Astrocyte (in vitro differentiated cells and primary cell): ENCODE measurements around the gene MAP3K20. TPM values are rescaled to one million over a fixed set of nuclear protein-coding genes. Genes with fewer than 3 reads are reported as not detected.

Experiments used
- DNase-seq: peaks from one replicate; pipeline ENCODE4 v3.0.0-alpha.2; 2010; ENCODE audit warnings: low read depth
- FAIRE-seq: peaks from 2 replicates; lab custom pipeline; 2011; peaks lifted over from hg19 to GRCh38; lab: Jason Lieb, UNC
- H2AFZ ChIP-seq: 2 replicates; pipeline ENCODE4 v1.6.0; 2012; ENCODE audit warnings: low read depth, low read length, inconsistent platforms
- H3K27ac ChIP-seq: 2 replicates; pipeline ENCODE4 v1.5.1; 2011; ENCODE audit warnings: low read depth, low read length, inconsistent platforms
- H3K27me3 ChIP-seq: 2 replicates; pipeline ENCODE4 v1.6.0; 2011; ENCODE audit warnings: low read length, inconsistent platforms; ENCODE audit not compliant: insufficient read depth
- H3K36me3 ChIP-seq: 2 replicates; pipeline ENCODE4 v1.5.1; 2011; ENCODE audit warnings: low read length, inconsistent platforms; ENCODE audit not compliant: insufficient read depth
- H3K4me1 ChIP-seq: 2 replicates; pipeline ENCODE4 v1.5.1; 2011; ENCODE audit warnings: low read length, inconsistent platforms; ENCODE audit not compliant: insufficient read depth
- H3K4me2 ChIP-seq: 2 replicates; pipeline ENCODE4 v1.6.0; 2012; ENCODE audit warnings: low read length, inconsistent platforms
- H3K4me3 ChIP-seq: 2 replicates; pipeline ENCODE4 v1.5.1; 2011; ENCODE audit warnings: low read depth, mild to moderate bottlenecking, low read length, inconsistent platforms; ENCODE audit not compliant: insufficient read depth
- H3K79me2 ChIP-seq: 2 replicates; pipeline ENCODE4 v1.6.0; 2012; ENCODE audit warnings: mild to moderate bottlenecking, low read length, inconsistent platforms; ENCODE audit not compliant: insufficient read depth
- H3K9ac ChIP-seq: 2 replicates; pipeline ENCODE4 v1.6.0; 2012; ENCODE audit warnings: mild to moderate bottlenecking, low read length, inconsistent platforms
- H3K9me3 ChIP-seq: 2 replicates; pipeline ENCODE4 v1.5.1; 2012; ENCODE audit warnings: low read depth, mild to moderate bottlenecking, low read length, inconsistent platforms; ENCODE audit not compliant: insufficient read depth
- H4K20me1 ChIP-seq: 2 replicates; pipeline ENCODE4 v1.6.0; 2012; ENCODE audit warnings: low read length, inconsistent platforms; ENCODE audit not compliant: insufficient read depth
- H3K27ac Mint-ChIP-seq: one replicate; pipeline ENCODE4 v1.8.0; 2021; ENCODE audit warnings: mild to moderate bottlenecking, mixed read lengths; ENCODE audit not compliant: unreplicated experiment
- H3K27me3 Mint-ChIP-seq: one replicate; pipeline ENCODE4 v1.8.0; 2021; ENCODE audit warnings: low read depth, mixed read lengths; ENCODE audit not compliant: unreplicated experiment
- H3K36me3 Mint-ChIP-seq: one replicate; pipeline ENCODE4 v1.8.0; 2021; ENCODE audit warnings: low read depth, mixed read lengths; ENCODE audit not compliant: unreplicated experiment
- H3K4me1 Mint-ChIP-seq: one replicate; pipeline ENCODE4 v1.8.0; 2021; ENCODE audit warnings: low read depth, mixed read lengths; ENCODE audit not compliant: unreplicated experiment
- H3K4me3 Mint-ChIP-seq: one replicate; pipeline ENCODE4 v1.8.0; 2021; ENCODE audit warnings: mild to moderate bottlenecking, moderate library complexity, mixed read lengths; ENCODE audit not compliant: unreplicated experiment
- H3K9me3 Mint-ChIP-seq: one replicate; pipeline ENCODE4 v1.8.0; 2021; ENCODE audit warnings: mild to moderate bottlenecking, mixed read lengths; ENCODE audit not compliant: unreplicated experiment
- EZH2 ChIP-seq: IDR thresholded peaks from 2 replicates; pipeline ENCODE4 v1.6.1; 2012; ENCODE audit warnings: mild to moderate bottlenecking, low read length, inconsistent platforms; ENCODE audit not compliant: insufficient read depth
- total RNA-seq: library from RNA; stranded (reverse); gene quantifications from 2 replicates; pipeline ENCODE4 v1.2.1, GENCODE V29; 2021
- TF ChIP-seq, protein P1 (sequence below): IDR thresholded peaks from 2 replicates; pipeline ENCODE4 v1.5.1; 2011; ENCODE audit warnings: low read depth, mild to moderate bottlenecking, inconsistent platforms, low read length, moderate library complexity; ENCODE audit not compliant: insufficient read depth

The MAP3K20 gene
- total RNA-seq, 1 donor from 2014 or later = 42.4 TPM

DNA sequence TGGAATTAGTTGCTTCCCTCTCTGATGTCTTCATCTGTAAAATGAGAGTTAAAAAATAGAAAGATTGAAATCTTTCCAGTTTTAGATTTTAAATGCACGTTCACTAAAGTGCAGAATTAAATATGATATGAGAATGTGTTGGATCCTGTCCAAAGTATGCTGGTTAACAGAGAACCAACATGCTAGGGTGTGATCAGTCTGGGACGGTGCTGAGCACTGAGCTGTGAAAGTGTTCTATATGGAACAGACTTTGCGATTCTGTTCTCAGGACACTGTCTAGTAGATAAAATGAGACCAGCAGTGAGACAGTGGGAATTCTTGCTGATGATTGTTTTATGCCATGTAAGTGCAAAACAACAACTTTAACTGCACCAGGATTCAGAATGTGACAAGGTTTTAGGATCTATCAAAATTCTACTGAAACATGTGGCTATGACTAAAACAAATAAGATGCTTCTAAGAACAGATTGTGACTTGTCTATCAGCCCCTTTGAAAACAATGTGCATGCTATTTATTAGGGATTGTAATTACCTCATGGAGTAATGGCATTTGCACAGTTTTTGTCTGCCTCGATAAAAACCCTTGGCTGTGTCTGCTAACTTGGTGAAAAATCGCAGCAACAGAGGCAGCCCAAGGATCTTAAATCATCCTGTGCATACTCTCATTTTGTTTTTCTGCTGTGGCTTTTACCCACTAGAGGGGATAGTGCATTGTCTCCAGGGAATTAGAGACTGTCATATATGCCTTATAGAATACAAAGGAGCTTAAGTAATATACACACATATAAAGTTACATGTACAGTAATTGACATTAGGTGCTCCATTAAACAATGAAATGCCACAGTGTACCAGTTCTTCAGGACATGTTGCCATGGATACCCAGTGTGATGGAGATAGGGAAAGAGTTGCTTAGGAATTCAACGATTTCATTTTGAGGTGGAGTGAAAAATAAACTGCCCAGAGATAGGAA lies 55.1 kb downstream of the MAP3K20 start:
- Mint-ChIP-seq H3K4me3 (no peak overlapping the region), H3K27me3 (no peaks in the 10 kb centered on the region), H3K4me1 (peaks cover 13% of the 10 kb centered on the region), H3K27ac (no peak overlapping the region), H3K9me3 (no peaks in the 10 kb centered on the region), H3K36me3 (peaks cover 3% of the 10 kb centered on the region)
- no peak overlapping the region for H3K4me2 ChIP-seq
- H3K27ac ChIP-seq = no peak overlapping the region
- no peak overlapping the region for H3K4me3 ChIP-seq
- peaks cover 7% of the 10 kb centered on the region for H4K20me1 ChIP-seq
- H3K27me3 ChIP-seq = no peaks in the 10 kb centered on the region
- H2AFZ ChIP-seq = no peak overlapping the region
- H3K9ac ChIP-seq = no peak overlapping the region
- peaks cover 4% of the 10 kb centered on the region for H3K79me2 ChIP-seq
- TF ChIP-seq, protein P1, sequence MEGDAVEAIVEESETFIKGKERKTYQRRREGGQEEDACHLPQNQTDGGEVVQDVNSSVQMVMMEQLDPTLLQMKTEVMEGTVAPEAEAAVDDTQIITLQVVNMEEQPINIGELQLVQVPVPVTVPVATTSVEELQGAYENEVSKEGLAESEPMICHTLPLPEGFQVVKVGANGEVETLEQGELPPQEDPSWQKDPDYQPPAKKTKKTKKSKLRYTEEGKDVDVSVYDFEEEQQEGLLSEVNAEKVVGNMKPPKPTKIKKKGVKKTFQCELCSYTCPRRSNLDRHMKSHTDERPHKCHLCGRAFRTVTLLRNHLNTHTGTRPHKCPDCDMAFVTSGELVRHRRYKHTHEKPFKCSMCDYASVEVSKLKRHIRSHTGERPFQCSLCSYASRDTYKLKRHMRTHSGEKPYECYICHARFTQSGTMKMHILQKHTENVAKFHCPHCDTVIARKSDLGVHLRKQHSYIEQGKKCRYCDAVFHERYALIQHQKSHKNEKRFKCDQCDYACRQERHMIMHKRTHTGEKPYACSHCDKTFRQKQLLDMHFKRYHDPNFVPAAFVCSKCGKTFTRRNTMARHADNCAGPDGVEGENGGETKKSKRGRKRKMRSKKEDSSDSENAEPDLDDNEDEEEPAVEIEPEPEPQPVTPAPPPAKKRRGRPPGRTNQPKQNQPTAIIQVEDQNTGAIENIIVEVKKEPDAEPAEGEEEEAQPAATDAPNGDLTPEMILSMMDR = no peak
- TF ChIP-seq EZH2 = no peak
- H3K4me1 ChIP-seq = peaks cover 8% of the 10 kb centered on the region
- DNase-seq = no peak
- FAIRE-seq = no peak
- peaks cover 4% of the 10 kb centered on the region for H3K36me3 ChIP-seq
- no peaks in the 10 kb centered on the region for H3K9me3 ChIP-seq

DNA sequence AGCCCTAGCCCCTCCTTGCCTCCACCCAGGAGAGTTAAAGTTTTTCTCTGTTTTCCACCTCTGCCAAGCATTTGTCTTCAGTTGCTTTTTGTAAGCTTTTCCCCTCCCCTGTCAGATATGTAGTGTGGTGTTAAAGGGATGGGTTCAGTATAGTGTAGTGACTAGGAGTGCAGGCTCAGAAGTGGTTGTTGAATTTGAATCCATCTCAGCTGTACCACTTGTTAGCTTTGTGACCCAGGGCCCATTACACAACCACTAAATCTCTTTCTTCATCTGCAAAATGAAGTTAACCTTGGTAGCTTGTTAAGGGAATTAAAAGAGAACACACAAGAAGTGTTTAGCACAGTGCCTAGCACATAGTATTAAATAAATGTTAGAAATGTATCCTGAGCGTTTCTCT lies 56.9 kb downstream of the MAP3K20 start:
- H3K9me3 Mint-ChIP-seq = no peaks in the 10 kb centered on the region
- Histone ChIP-seq H3K9me3 (no peaks in the 10 kb centered on the region), H3K4me1 (peaks cover 15% of the 10 kb centered on the region), H3K27ac (no peak overlapping the region), H3K4me3 (no peak overlapping the region), H4K20me1 (peaks cover 7% of the 10 kb centered on the region), H3K9ac (no peak overlapping the region), H2AFZ (no peak overlapping the region), H3K36me3 (peaks cover 4% of the 10 kb centered on the region), H3K27me3 (no peaks in the 10 kb centered on the region), H3K79me2 (peaks cover 4% of the 10 kb centered on the region), H3K4me2 (no peak overlapping the region)
- no peaks in the 10 kb centered on the region for H3K27me3 Mint-ChIP-seq
- no peak for FAIRE-seq
- peaks cover 3% of the 10 kb centered on the region for H3K36me3 Mint-ChIP-seq
- no peak for DNase-seq
- H3K4me1 Mint-ChIP-seq = peaks cover 14% of the 10 kb centered on the region
- TF ChIP-seq, protein P1 = no peak
- TF ChIP-seq EZH2 = no peak
- H3K4me3 Mint-ChIP-seq = no peak overlapping the region
- no peak overlapping the region for H3K27ac Mint-ChIP-seq

DNA sequence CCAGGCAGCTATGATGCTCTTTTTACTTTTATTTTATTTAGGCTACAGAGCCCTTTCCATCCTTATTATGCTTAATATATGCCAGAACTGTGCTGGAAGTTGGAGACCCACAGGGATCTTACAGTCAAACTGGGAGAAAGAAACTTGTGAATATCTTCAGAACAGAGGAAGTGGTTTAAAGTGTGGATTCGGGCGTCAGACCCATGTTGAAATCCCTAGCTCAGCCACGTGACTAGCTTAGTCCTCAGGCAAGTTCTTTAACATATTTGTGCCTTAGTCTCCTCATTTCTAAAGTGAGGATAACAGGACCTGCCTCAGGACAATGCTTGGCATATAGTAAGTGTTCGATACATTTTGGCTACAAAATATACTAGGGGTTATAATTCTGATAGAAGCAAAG lies 59.1 kb downstream of the MAP3K20 start:
- Histone ChIP-seq H3K4me2 (no peak overlapping the region), H4K20me1 (peaks cover 3% of the 10 kb centered on the region), H3K36me3 (no peaks in the 10 kb centered on the region), H2AFZ (no peak overlapping the region), H3K9me3 (no peaks in the 10 kb centered on the region), H3K27ac (no peak overlapping the region), H3K79me2 (peaks cover 4% of the 10 kb centered on the region), H3K4me3 (no peak overlapping the region), H3K9ac (no peak overlapping the region), H3K4me1 (peaks cover 15% of the 10 kb centered on the region), H3K27me3 (no peaks in the 10 kb centered on the region)
- peaks cover 14% of the 10 kb centered on the region for H3K4me1 Mint-ChIP-seq
- H3K27ac Mint-ChIP-seq = no peak overlapping the region
- DNase-seq (no peak), FAIRE-seq (no peak)
- peaks cover 3% of the 10 kb centered on the region for H3K36me3 Mint-ChIP-seq
- H3K9me3 Mint-ChIP-seq = no peaks in the 10 kb centered on the region
- no peak overlapping the region for H3K4me3 Mint-ChIP-seq
- no peak for TF ChIP-seq EZH2
- TF ChIP-seq, protein P1 = no peak
- no peaks in the 10 kb centered on the region for H3K27me3 Mint-ChIP-seq
